KOPT-K1 (cell line): ENCODE data around the gene H6PD.

Source experiments
- H3K27ac ChIP-seq: fragments of 200-600 bp; sonication (generic); 2 replicates; pipeline ENCODE4 v1.5.1; 2016; ENCODE audit warnings: antibody characterized with exemption, mild to moderate bottlenecking, low read depth, low read length; ENCODE audit not compliant: poor library complexity, severe bottlenecking
- H3K36me3 ChIP-seq: fragments of 200-600 bp; sonication (generic); 2 replicates; pipeline ENCODE4 v1.5.1; 2017; ENCODE audit warnings: antibody characterized with exemption, mild to moderate bottlenecking, low read length, moderate library complexity; ENCODE audit not compliant: insufficient read depth
- H3K9me3 ChIP-seq: fragments of 200-600 bp; sonication (generic); 2 replicates; pipeline ENCODE4 v1.5.1; 2017; ENCODE audit warnings: antibody characterized with exemption, low read length, mild to moderate bottlenecking; ENCODE audit not compliant: insufficient read depth, poor library complexity, severe bottlenecking

Gene H6PD

GRCh38 chr1:9269078-9269501 lies 34.5 kb downstream of the H6PD start:
- no peaks in the 10 kb centered on the region for H3K9me3 ChIP-seq
- peaks cover 12% of the 10 kb centered on the region; the same call in 1 of the 2 replicates for H3K36me3 ChIP-seq
- no peak overlapping the region for H3K27ac ChIP-seq

GRCh38 chr1:9269721-9270120 lies 35.1 kb downstream of the H6PD start:
- Histone ChIP-seq H3K27ac (no peak overlapping the region), H3K36me3 (peaks cover 5% of the 10 kb centered on the region; the same call in 1 of the 2 replicates), H3K9me3 (no peaks in the 10 kb centered on the region)

- Histone ChIP-seq H3K36me3 (no peaks in the 10 kb centered on the region; the same call in 1 of the 2 replicates), H3K9me3 (no peaks in the 10 kb centered on the region), H3K27ac (no peak overlapping the region)
These were observed 35.8 kb downstream of the H6PD start for GRCh38 chr1:9270290-9270883.

- Histone ChIP-seq H3K9me3 (no peaks in the 10 kb centered on the region), H3K36me3 (no peaks in the 10 kb centered on the region; the same call in 1 of the 2 replicates), H3K27ac (no peak overlapping the region)
These were observed 36.7 kb downstream of the H6PD start for GRCh38 chr1:9271283-9271682.

- Histone ChIP-seq H3K9me3 (no peaks in the 10 kb centered on the region), H3K36me3 (no peaks in the 10 kb centered on the region; the same call in 1 of the 2 replicates), H3K27ac (no peak overlapping the region)
These were observed 37.5 kb downstream of the H6PD start for GRCh38 chr1:9271861-9272595.

GRCh38 chr1:9273177-9273576 lies 38.6 kb downstream of the H6PD start:
- Histone ChIP-seq H3K9me3 (peaks cover 6% of the 10 kb centered on the region), H3K36me3 (no peaks in the 10 kb centered on the region; the same call in 1 of the 2 replicates), H3K27ac (no peak overlapping the region)

- H3K9me3 ChIP-seq: peaks cover 6% of the 10 kb centered on the region
- no peaks in the 10 kb centered on the region for H3K36me3 ChIP-seq
These were observed 40.6 kb downstream of the H6PD start for GRCh38 chr1:9275161-9275560.

GRCh38 chr1:9275567-9276034 lies 41.0 kb downstream of the H6PD start:
- peaks cover 6% of the 10 kb centered on the region for H3K9me3 ChIP-seq
- no peaks in the 10 kb centered on the region for H3K36me3 ChIP-seq
- peak overlapping the region; percentile 49 for H3K27ac ChIP-seq

More at GRCh38 chr1:9275161-9275560, 40.6 kb downstream of the H6PD start:
- no peak overlapping the region for H3K27ac ChIP-seq

- peaks cover 6% of the 10 kb centered on the region for H3K9me3 ChIP-seq
- H3K27ac ChIP-seq: peak overlapping the region; percentile 87
- H3K36me3 ChIP-seq: no peaks in the 10 kb centered on the region
These were observed 43.5 kb downstream of the H6PD start for GRCh38 chr1:9278116-9278515.

GRCh38 chr1:9278585-9279153 lies 44.1 kb downstream of the H6PD start:
- Histone ChIP-seq H3K9me3 (peaks cover 6% of the 10 kb centered on the region), H3K36me3 (no peaks in the 10 kb centered on the region), H3K27ac (peak overlapping the region; percentile 87)

- Histone ChIP-seq H3K9me3 (peaks cover 9% of the 10 kb centered on the region), H3K27ac (peak overlapping the region; percentile 87), H3K36me3 (no peaks in the 10 kb centered on the region)
These were observed 44.7 kb downstream of the H6PD start for GRCh38 chr1:9279172-9279840.

- peak overlapping the region; percentile 87 for H3K27ac ChIP-seq
- peaks cover 11% of the 10 kb centered on the region for H3K9me3 ChIP-seq
- no peaks in the 10 kb centered on the region for H3K36me3 ChIP-seq
These were observed 45.7 kb downstream of the H6PD start for GRCh38 chr1:9280015-9280860.

GRCh38 chr1:9281071-9281827 lies 46.7 kb downstream of the H6PD start:
- no peaks in the 10 kb centered on the region for H3K36me3 ChIP-seq
- H3K9me3 ChIP-seq: peaks cover 11% of the 10 kb centered on the region
- H3K27ac ChIP-seq: peak overlapping the region; percentile 48
